Activated naive CD8-positive, alpha-beta T cell treated with anti-CD3 and anti-CD28 coated beads, Interleukin-2, amount 50 U/mL, for 24 hours (primary cell): ENCODE measurements around the gene KIRREL3.

Experiments used
- ATAC-seq: fragments of 150-1000 bp; cut with Tn5 transposase; one replicate; pipeline ENCODE4 v1.10.0; 2021
- DNase-seq: peaks from one replicate; pipeline ENCODE4 v3.0.0; 2021
- H3K27ac Mint-ChIP-seq: one replicate; pipeline ENCODE4 v1.8.0; 2021; ENCODE audit warnings: mild to moderate bottlenecking, mixed read lengths
- H3K27me3 Mint-ChIP-seq: one replicate; pipeline ENCODE4 v1.8.0; 2021; ENCODE audit warnings: mixed read lengths
- H3K36me3 Mint-ChIP-seq: one replicate; pipeline ENCODE4 v1.8.0; 2021; ENCODE audit warnings: low read depth, mixed read lengths
- H3K4me1 Mint-ChIP-seq: one replicate; pipeline ENCODE4 v1.8.0; 2021; ENCODE audit warnings: mixed read lengths
- H3K4me3 Mint-ChIP-seq: one replicate; pipeline ENCODE4 v1.8.0; 2021; ENCODE audit warnings: mild to moderate bottlenecking, moderate library complexity, mixed read lengths
- H3K9me3 Mint-ChIP-seq: one replicate; pipeline ENCODE4 v1.8.0; 2021; ENCODE audit warnings: mixed read lengths

The KIRREL3 gene

DNA sequence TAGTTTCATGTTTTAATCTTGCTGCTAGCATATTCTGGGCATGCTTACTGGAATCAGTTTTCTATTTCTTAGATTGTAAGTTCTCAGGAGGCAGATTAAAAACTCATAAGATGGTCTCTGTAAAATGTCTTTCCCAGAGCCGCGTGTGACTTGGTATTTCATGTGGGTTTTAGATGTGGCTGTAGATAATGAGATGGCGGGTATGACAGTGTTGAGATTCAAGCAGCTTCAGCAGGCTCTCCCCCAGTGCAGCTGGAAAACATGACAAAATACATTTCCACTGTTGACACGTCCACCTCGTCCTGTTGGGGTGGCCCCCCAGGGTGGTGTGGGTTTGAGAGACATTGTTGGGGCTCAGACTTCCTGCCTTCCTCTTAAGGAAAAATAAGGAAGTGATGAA, 106.8 kb downstream of the KIRREL3 start:
- peak; percentile 64 for ATAC-seq
- Mint-ChIP-seq H3K27ac (no peak overlapping the region), H3K4me3 (no peak overlapping the region), H3K9me3 (peaks cover 20% of the 10 kb centered on the region), H3K4me1 (peaks cover 6% of the 10 kb centered on the region), H3K36me3 (peaks cover 1% of the 10 kb centered on the region), H3K27me3 (peaks cover 10% of the 10 kb centered on the region)
- no peak for DNase-seq

- no peak for ATAC-seq
These were observed 107.8 kb downstream of the KIRREL3 start for GRCh38 chr11:126892756-126893155.

GRCh38 chr11:126891556-126892217, 108.9 kb downstream of the KIRREL3 start:
- peaks cover 7% of the 10 kb centered on the region for H3K27me3 Mint-ChIP-seq
- peaks cover 6% of the 10 kb centered on the region for H3K4me1 Mint-ChIP-seq
- no peak overlapping the region for H3K4me3 Mint-ChIP-seq
- no peak for ATAC-seq
- H3K9me3 Mint-ChIP-seq = peaks cover 15% of the 10 kb centered on the region
- DNase-seq = no peak
- peaks cover 1% of the 10 kb centered on the region for H3K36me3 Mint-ChIP-seq
- no peak overlapping the region for H3K27ac Mint-ChIP-seq

More at GRCh38 chr11:126892756-126893155, 107.8 kb downstream of the KIRREL3 start:
- no peak for DNase-seq
- Mint-ChIP-seq H3K4me1 (peaks cover 6% of the 10 kb centered on the region), H3K9me3 (peaks cover 20% of the 10 kb centered on the region), H3K36me3 (peaks cover 1% of the 10 kb centered on the region), H3K27ac (no peak overlapping the region), H3K27me3 (peaks cover 10% of the 10 kb centered on the region), H3K4me3 (no peak overlapping the region)

DNA sequence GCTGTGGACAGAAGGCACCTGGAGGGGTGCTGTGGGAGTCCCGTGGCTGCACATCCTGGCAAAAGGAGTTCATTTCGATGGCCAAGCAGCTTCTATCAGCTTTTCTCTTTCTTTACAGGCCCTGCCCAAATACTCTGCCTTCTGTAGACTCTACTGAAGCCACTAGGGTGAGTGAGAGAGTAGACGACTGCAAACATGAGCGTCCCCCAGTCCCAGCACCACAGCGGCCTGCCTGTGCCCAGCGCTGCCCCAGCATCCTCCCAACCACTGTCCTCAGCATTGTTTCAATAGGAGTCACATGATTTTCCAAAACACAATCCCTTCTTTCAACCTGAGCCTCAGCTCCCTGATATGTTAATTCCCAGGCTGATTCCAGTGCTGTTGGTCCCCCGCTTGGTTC, 110.0 kb downstream of the KIRREL3 start:
- Mint-ChIP-seq H3K4me3 (no peak overlapping the region), H3K36me3 (peaks cover 1% of the 10 kb centered on the region), H3K27ac (no peak overlapping the region), H3K27me3 (peaks cover 6% of the 10 kb centered on the region), H3K9me3 (peaks cover 6% of the 10 kb centered on the region), H3K4me1 (peaks cover 6% of the 10 kb centered on the region)
- no peak for ATAC-seq
- no peak for DNase-seq

GRCh38 chr11:126888115-126888712, 112.4 kb downstream of the KIRREL3 start:
- no peak overlapping the region for H3K27ac Mint-ChIP-seq
- no peak for DNase-seq
- no peaks in the 10 kb centered on the region for H3K36me3 Mint-ChIP-seq
- no peak overlapping the region for H3K4me3 Mint-ChIP-seq
- H3K4me1 Mint-ChIP-seq = no peaks in the 10 kb centered on the region
- no peak for ATAC-seq
- peaks cover 1% of the 10 kb centered on the region for H3K27me3 Mint-ChIP-seq
- H3K9me3 Mint-ChIP-seq = no peaks in the 10 kb centered on the region

GRCh38 chr11:126886636-126887035, 113.9 kb downstream of the KIRREL3 start:
- no peaks in the 10 kb centered on the region for H3K36me3 Mint-ChIP-seq
- H3K4me1 Mint-ChIP-seq = no peaks in the 10 kb centered on the region
- no peaks in the 10 kb centered on the region for H3K9me3 Mint-ChIP-seq
- no peak for ATAC-seq
- H3K27me3 Mint-ChIP-seq = peaks cover 1% of the 10 kb centered on the region
- H3K4me3 Mint-ChIP-seq = no peak overlapping the region
- H3K27ac Mint-ChIP-seq = no peak overlapping the region
- no peak for DNase-seq

DNA sequence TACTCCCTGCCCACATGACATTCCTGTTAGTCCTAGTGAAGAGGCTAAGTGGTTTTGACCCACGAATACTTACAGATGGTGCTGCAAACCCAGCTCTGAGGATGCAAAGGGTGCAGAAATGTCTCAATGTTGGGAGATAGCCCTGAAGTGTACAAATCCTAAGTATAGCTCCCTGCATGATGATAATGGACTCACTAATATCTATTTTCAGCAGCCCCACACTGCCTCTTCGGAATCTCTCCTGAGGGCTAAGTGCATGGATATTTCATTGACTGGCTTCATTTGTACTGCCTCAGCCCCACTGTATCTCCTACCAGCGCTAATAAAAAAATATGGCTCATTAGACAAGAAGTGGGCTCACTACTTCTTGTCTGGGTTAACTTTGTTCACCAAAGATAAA, 114.5 kb downstream of the KIRREL3 start:
- ATAC-seq = no peak
- DNase-seq = no peak
- Mint-ChIP-seq H3K4me1 (no peaks in the 10 kb centered on the region), H3K27me3 (peaks cover 1% of the 10 kb centered on the region), H3K27ac (no peak overlapping the region), H3K9me3 (no peaks in the 10 kb centered on the region), H3K36me3 (no peaks in the 10 kb centered on the region), H3K4me3 (no peak overlapping the region)

- Mint-ChIP-seq H3K4me3 (no peak overlapping the region), H3K36me3 (no peaks in the 10 kb centered on the region), H3K4me1 (no peaks in the 10 kb centered on the region), H3K27me3 (no peaks in the 10 kb centered on the region), H3K9me3 (no peaks in the 10 kb centered on the region), H3K27ac (no peak overlapping the region)
- DNase-seq (no peak), ATAC-seq (no peak)
These were observed 116.0 kb downstream of the KIRREL3 start for GRCh38 chr11:126884594-126884993.

DNA sequence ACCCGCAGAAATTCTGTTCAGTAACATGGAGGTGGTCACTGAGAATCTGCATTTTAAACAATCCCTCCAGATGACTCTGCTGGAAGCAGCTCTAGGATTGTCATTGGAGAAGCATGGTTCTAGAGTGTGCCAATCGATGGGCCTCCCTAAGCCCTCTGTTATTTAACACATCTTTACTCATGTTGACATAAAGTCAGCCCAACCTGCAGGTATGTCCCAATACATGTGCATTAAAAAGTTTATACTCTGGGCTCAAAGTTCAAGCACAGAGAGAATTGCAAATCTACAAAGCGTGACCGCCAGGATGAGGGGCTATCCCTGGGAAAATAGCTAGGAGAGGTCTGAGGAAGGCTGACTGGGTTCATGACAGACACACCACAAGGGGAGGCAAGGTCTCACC, 116.4 kb downstream of the KIRREL3 start:
- no peaks in the 10 kb centered on the region for H3K9me3 Mint-ChIP-seq
- no peak for DNase-seq
- no peak overlapping the region for H3K27ac Mint-ChIP-seq
- no peaks in the 10 kb centered on the region for H3K36me3 Mint-ChIP-seq
- no peaks in the 10 kb centered on the region for H3K4me1 Mint-ChIP-seq
- H3K4me3 Mint-ChIP-seq = no peak overlapping the region
- no peak for ATAC-seq
- H3K27me3 Mint-ChIP-seq = no peaks in the 10 kb centered on the region

DNA sequence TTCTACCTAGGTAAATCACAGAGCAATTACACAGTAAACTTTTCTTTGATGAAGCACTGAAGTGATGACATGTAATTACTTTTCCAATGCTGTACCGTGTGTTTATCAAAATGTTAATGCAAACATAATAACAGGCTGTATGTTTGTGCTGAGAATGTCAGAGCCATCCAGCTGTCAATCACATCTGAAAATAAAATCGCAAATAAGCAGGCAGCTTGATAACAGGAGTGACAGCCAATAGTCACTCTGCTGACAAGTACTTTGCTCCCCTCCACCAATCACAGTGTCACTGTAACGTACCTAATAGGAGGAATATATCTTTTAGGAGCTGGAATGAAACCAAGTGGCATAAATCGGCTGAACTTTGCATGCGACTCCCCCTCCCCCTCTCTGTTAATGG, 119.7 kb downstream of the KIRREL3 start:
- Mint-ChIP-seq H3K4me1 (no peaks in the 10 kb centered on the region), H3K27me3 (peaks cover 3% of the 10 kb centered on the region), H3K4me3 (no peak overlapping the region), H3K9me3 (no peaks in the 10 kb centered on the region), H3K36me3 (no peaks in the 10 kb centered on the region), H3K27ac (no peak overlapping the region)
- ATAC-seq (no peak), DNase-seq (no peak)

DNA sequence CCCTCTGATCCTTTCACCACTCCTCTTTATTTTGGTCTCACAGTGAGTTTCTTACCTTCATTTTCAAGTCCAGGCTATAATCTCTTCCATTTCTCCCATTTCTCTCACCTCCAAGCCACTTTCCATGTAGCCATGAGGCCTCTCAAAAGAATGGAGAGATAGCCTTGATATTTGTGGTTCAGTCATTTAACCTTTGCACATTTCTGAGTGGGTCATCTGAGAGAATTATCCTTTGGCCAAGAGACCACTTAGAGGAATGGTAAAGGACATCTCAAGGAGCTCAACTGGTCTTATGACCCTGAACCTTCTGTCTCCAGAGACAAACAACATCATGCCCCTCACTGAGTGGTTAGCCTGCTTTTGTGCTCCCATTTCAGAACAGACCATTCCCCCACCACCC, 121.1 kb downstream of the KIRREL3 start:
- Mint-ChIP-seq H3K4me1 (no peaks in the 10 kb centered on the region), H3K4me3 (no peak overlapping the region), H3K27me3 (peaks cover 3% of the 10 kb centered on the region), H3K36me3 (no peaks in the 10 kb centered on the region), H3K27ac (no peak overlapping the region), H3K9me3 (no peaks in the 10 kb centered on the region)
- DNase-seq (no peak), ATAC-seq (no peak)

DNA sequence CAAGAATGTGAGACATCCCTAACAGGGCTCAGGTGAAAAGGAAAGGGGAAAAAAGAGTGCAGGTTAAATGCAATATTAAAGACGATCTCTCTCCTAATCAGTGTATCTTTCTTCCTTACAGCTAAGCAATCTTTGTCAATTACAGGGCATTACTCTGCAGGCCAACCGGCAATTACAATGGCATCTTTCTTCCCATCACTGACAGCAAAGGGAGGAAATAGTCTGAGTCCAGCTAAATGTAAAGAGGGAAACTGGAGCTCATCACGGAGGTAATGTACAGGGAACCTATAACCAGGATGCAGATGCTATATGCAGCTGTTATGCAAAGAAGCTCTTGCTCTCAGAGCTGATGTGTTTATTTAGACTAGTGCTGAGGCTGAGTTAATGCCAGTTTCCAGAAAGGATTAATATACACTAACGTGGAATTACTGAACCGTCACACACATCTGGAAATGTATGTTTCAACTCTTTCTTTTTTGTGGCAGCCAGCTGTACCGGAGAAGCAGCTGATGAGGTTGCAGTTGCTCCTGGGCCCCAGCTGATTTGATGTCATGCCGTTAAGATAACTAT, 121.6 kb downstream of the KIRREL3 start:
- ATAC-seq = no peak
- H3K27ac Mint-ChIP-seq = no peak overlapping the region
- peaks cover 3% of the 10 kb centered on the region for H3K27me3 Mint-ChIP-seq
- H3K36me3 Mint-ChIP-seq = no peaks in the 10 kb centered on the region
- DNase-seq = no peak
- H3K4me3 Mint-ChIP-seq = no peak overlapping the region
- no peaks in the 10 kb centered on the region for H3K9me3 Mint-ChIP-seq
- H3K4me1 Mint-ChIP-seq = no peaks in the 10 kb centered on the region

DNA sequence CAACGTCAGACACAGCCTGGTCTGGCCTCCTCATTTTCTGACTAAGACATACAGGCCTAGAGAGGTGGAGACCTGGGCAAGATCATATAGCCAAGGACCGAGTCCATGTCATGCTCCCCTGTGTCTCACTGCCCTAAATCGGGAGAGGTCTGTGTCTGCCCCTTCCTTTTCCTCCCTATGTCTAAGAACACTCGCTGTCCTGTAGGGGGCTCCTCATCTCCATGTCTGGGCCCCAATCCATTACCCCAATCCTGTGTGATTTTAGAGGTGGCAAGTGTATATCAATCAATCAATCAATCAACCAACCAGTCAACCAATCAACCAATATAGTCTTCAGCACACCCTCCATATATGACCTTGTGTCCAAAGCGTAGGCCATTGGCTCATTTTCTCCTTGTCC, 125.7 kb downstream of the KIRREL3 start:
- Mint-ChIP-seq H3K27me3 (peaks cover 7% of the 10 kb centered on the region), H3K36me3 (no peaks in the 10 kb centered on the region), H3K9me3 (no peaks in the 10 kb centered on the region), H3K4me1 (no peaks in the 10 kb centered on the region), H3K4me3 (no peak overlapping the region), H3K27ac (no peak overlapping the region)
- no peak for DNase-seq
- no peak for ATAC-seq

DNA sequence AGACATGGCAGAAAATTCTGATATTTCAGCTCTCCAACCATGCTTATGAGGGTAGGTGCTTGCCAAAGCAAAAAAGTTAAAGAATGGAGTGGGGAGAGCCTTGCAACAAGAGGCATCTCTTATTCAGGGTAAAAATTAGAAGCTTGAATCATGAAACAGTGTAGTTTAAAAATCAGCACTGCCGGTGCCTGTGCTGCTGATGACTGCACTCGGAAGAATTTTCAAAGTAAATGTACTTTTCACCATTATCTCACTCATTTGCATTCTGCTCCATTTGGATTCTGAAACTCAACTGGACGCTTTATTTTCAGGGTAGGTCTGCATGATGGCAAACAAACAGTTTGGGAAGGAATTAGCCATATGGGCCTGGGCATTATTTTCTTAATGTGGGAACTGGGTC, 126.3 kb downstream of the KIRREL3 start:
- ATAC-seq (no peak), DNase-seq (no peak)
- no peak overlapping the region for H3K4me3 Mint-ChIP-seq
- no peaks in the 10 kb centered on the region for H3K4me1 Mint-ChIP-seq
- no peak overlapping the region for H3K27ac Mint-ChIP-seq
- no peaks in the 10 kb centered on the region for H3K9me3 Mint-ChIP-seq
- H3K27me3 Mint-ChIP-seq = peaks cover 7% of the 10 kb centered on the region
- no peaks in the 10 kb centered on the region for H3K36me3 Mint-ChIP-seq

DNA sequence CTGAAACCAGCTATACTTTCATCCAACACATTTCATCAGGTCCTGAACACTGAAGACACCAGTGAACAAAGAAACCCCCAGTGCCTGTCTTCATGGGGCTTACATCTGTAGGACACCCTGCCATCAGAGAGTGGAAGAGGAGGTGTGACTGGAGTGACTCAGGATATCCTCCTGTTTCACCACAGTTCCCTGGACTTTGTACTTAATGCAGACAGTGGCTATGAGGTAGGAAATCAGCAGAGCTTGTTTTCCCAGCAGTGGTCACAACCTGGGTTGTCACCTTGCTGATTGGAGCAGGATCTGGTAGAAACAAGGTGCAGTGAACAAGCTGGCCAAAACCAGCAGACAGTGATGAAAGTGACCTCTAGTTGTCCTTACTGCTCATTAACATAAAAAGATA, 128.8 kb downstream of the KIRREL3 start:
- Mint-ChIP-seq H3K9me3 (no peaks in the 10 kb centered on the region), H3K27ac (no peak overlapping the region), H3K36me3 (no peaks in the 10 kb centered on the region), H3K4me1 (no peaks in the 10 kb centered on the region), H3K27me3 (peaks cover 8% of the 10 kb centered on the region), H3K4me3 (no peak overlapping the region)
- DNase-seq (no peak), ATAC-seq (no peak)
